Measurements from ENCODE around the gene PNPLA5.
A peak's percentile ranks its signal among the peaks of the same experiment; 100 is the strongest.
"Not testable (repeated sequence)": the region's sequence is repeated elsewhere in the genome, so short reads cannot be mapped to it uniquely, and the experiment has no call there.

PNPLA5 gene, protein sequence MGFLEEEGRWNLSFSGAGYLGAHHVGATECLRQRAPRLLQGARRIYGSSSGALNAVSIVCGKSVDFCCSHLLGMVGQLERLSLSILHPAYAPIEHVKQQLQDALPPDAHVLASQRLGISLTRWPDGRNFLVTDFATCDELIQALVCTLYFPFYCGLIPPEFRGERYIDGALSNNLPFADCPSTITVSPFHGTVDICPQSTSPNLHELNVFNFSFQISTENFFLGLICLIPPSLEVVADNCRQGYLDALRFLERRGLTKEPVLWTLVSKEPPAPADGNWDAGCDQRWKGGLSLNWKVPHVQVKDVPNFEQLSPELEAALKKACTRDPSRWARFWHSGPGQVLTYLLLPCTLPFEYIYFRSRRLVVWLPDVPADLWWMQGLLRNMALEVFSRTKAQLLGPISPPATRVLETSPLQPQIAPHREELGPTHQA

DNA sequence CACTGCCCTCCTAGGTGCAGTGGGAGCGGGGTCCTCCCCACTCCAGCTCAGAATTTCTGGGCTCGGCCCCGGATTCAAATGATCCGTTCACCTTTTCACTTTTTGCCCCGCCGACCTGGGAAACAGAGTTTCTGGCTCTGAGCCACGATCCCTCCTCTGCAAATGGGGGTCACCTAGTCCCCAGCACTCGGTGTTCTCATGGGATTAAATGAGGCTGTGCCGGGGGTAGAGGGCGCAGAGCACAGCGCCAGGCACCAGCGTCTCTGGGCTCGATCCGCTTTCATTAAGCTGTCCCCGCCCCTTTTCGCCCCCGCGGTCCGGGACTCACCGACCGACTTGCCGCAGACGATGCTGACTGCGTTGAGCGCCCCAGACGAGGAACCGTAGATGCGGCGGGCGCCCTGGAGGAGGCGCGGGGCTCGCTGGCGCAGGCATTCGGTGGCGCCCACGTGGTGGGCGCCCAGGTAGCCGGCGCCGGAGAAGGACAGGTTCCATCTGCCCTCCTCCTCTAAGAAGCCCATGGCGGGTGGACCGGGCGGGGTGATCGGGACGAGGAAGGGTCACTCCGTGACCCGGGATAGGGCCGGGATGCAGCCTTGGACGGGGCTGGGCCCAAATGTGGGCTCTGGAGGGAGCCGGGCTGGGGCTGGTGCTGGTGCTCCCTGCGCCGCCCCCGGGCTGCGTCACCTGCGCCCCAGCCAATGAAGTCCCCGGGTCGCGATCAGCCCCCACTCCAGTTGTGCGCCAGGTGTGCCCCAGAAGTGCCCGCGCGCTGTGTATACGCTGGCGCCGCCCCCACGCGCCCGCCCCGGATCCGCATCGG lies at the start of gene PNPLA5:
Gene PNPLA5, minus strand, starts transcription at position 654 of the 823 bp plus-strand sequence. Its CDS starts 133 bp downstream, at position 521.
- DNase-seq (ENCODE audit: low read depth) = no peak

DNA sequence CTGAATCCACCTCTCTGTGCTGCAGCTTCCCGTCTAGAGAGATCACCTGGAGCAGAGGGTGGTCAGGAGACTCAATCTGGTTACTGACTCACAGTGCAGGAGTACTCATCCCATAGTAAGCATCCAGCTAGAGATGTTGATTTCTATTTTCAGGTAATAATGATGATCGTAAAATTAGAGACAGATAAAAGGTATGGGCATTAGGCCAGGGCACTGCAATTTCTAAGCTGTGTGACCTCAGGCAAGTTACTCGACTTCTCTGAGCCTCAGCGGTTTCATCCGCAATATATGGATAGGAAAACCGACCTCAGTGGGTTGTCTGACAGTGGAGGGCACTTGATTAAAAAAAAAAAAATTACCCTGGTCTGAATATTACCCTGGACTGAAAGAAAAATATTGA lies 49.6 kb upstream of the PNPLA5 start:
- DNase-seq (ENCODE audit: low read depth) = no peak

GRCh38 chr22:43931771-43932170 lies 40.0 kb upstream of the PNPLA5 start:
- DNase-seq (ENCODE audit: low read depth) = no peak

DNA sequence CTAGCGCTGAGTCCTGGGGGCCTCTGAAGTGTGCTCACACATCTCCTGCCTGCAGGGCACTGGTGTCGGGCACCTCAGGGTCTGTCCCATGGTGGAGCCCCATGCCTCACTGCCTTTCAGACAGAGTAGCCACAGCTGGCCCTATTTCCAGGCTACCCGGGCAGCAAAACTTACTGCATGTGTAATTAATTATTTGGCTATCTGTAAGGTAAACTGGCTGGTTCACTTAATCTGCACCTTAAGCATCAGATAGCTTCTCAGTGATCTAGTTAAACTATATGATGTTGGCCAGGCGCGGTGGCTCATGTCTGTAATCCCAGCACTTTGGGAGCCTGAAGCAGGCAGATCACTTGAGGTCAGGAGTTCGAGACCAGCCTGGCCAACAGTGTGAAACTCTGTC lies 37.1 kb upstream of the PNPLA5 start:
- no peak for DNase-seq (ENCODE audit: low read depth)

GRCh38 chr22:43928468-43928867 lies 36.7 kb upstream of the PNPLA5 start:
- DNase-seq (ENCODE audit: low read depth) = no peak

DNA sequence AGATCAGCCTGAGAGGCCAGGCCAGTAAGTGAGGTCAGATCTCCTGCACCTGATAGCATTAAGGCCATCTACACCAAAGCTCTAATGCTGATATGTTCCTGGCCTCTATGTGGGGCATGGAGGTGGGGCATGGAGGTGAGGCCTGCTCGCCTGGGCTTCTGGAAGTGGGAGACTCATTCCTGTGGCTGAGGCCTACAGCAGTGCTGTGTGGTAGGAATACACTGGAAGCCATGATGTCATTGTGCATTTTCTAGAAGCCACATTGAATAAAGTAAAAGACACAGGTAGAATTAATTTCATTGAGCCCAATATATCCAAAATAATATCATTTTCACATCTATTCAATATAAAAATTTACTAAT lies 34.5 kb upstream of the PNPLA5 start:
- DNase-seq (ENCODE audit: low read depth) = no peak

DNA sequence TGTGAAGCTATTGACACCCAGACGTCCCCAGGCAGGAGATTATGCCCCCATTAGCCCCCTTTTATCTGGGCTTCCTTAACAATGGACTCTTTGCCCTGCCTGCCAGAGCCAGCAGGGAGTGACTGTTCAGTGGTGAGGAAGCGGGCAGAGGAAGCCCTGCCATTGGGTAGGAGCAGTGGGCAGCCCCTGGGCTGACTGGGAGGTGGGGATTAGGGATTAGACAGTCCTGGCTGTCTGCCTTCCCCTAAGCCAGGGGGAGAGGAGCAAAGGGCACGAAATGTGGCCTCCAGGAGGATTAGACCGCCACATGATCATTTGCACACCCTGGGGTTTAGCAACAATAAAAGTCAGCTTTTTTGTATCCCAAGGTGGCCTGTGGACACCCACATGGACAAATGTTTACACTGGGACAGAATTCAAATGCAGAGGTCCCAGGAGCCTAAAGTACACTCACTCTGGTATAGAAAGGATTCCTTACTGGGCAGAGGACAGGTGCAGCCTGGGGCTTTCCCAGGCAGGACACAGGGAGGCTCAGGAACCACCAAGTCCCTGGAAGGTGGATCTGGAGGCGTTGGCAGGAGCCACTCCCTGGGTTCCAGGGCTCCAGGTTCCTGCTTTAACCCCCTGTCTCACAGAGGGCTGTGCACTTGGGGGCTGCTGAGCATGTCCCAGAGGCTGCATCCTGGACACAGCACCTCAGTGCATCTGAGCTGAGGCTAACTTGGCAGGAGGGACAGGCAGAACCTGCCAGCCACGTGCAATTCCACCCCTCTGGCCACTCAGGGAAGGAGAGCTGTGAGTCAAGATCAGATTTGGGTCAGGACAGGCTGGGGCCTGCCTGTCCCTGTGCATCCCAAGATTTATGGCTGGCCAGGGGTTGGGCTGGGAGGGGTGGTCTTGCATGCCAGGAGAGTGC lies 33.9 kb upstream of the PNPLA5 start:
- no peak for DNase-seq (ENCODE audit: low read depth)

GRCh38 chr22:43924877-43925276 lies 33.1 kb upstream of the PNPLA5 start:
- DNase-seq (ENCODE audit: low read depth) = no peak

DNA sequence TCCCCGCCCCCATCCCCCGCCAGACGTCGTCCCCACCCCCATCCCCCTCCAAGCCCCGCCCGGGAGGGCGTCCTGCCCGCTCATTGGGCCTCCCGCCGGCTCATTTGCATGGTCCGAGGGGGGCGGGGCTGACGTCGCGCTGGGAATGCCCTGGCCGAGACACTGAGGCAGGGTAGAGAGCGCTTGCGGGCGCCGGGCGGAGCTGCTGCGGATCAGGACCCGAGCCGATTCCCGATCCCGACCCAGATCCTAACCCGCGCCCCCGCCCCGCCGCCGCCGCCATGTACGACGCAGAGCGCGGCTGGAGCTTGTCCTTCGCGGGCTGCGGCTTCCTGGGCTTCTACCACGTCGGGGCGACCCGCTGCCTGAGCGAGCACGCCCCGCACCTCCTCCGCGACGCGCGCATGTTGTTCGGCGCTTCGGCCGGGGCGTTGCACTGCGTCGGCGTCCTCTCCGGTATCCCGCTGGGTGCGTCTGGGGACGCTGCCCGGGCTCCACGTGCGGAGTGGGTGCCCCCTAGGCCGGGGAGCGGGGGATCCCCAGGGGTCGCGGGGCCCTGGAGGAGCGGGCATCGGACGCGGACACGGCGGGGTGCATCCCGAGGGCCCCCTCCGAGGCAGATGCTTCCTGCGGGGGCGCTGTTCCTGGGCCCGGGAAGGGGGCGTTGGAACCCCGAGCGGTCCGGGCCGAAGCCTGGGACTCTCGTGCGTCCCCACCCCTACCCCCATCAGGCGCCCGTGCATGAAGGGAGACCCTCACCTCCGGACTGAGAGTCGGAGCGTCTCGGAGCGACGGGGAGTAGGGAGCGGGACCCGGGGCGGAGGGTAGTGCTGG lies 32.0 kb upstream of the PNPLA5 start, which contains the start of gene PNPLA3:
Gene PNPLA3, plus strand, starts transcription at position 175 of the 834 bp plus-strand sequence. Its CDS starts 107 bp downstream, at position 282.
- DNase-seq (ENCODE audit: low read depth) = peak; percentile 45

GRCh38 chr22:43923191-43923590 lies 31.4 kb upstream of the PNPLA5 start:
- no peak for DNase-seq (ENCODE audit: low read depth)

DNA sequence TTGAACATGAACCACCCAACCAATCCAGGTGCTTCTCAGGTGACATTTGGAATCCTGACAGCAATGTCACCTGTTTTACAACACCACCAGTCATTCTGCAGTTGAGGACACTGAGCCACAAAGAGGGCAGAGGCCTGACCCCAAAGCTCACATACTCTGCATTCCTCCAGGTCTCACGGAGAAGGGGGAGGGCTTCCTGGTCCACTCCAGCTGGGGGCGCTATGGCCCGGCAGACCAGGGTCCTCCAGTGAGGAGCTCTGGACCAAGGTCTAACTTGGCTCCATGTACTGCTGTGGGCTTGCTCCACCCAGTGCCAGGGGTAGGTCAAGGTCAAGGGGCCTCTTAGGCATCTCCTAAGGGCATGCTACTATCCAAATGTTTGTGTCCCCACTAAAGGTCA lies 30.3 kb upstream of the PNPLA5 start:
- DNase-seq (ENCODE audit: low read depth) = no peak

- peak; percentile 74 for DNase-seq (ENCODE audit: low read depth)
Observed at GRCh38 chr22:43921370-43921769, 29.6 kb upstream of the PNPLA5 start.

GRCh38 chr22:43919106-43919973 lies 27.5 kb upstream of the PNPLA5 start:
- peak; percentile 26 for DNase-seq (ENCODE audit: low read depth)

- DNase-seq (ENCODE audit: low read depth) = no peak
Observed at GRCh38 chr22:43917521-43917920, 25.7 kb upstream of the PNPLA5 start.

DNA sequence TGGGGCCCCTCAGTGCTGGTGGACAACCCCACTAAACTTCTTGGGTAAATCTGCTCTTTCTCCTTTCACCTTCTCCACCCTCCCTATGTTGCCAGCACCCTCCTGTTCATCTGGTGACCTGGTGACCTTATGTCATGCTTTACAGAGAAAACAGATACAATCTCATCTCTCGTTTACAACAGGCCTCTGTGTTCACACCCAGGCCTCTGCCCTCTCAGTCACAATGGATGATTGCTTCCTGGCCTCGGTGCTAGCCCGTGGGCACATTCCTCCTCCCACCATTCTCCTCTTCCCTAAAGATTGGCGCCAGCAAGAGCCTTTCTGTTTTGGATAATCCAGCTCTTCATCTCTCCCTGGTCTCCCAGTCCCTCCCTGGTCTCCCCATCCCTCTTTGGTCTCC lies 19.5 kb upstream of the PNPLA5 start:
- DNase-seq (ENCODE audit: low read depth) = no peak

- DNase-seq (ENCODE audit: low read depth) = no peak
Observed at GRCh38 chr22:43910178-43910695, 18.4 kb upstream of the PNPLA5 start.

- no peak for DNase-seq (ENCODE audit: low read depth)
Observed at GRCh38 chr22:43909708-43910107, 17.9 kb upstream of the PNPLA5 start.

GRCh38 chr22:43905681-43906080 lies 13.9 kb upstream of the PNPLA5 start:
- DNase-seq (ENCODE audit: low read depth) = no peak

DNA sequence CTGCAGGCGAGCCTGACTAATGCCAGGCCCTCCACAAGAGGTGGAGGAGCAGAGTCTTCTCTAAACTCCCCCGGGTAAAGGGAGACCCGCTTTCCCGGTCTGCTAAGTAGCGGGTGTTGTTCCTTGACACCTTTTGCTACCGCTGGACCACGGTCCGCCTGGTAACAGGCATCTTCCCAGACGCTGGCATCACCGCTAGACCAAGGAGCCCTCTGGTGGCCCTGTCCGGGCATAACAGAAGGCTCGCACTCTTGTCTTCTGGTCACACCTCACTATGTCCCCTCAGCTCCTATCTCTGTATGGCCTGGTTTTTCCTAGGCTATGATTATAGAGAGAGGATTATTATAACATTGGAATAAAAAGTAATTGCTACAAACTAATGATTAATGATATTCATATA lies 12.6 kb upstream of the PNPLA5 start:
- not testable (repeated sequence) for DNase-seq (ENCODE audit: low read depth)

- DNase-seq (ENCODE audit: low read depth) = not testable (repeated sequence)
Observed at GRCh38 chr22:43903033-43903432, 11.2 kb upstream of the PNPLA5 start.
